HG03520 (cell line): ENCODE results near the gene HPS1.

ENCODE experiments used
- ATAC-seq: cut with Tn5 transposase; IDR thresholded peaks from one replicate; pipeline ENCODE4 v1.9.1; 2021; ENCODE audit warnings: mild to moderate bottlenecking, moderate library complexity; ENCODE audit not compliant: unreplicated experiment

The HPS1 gene

DNA sequence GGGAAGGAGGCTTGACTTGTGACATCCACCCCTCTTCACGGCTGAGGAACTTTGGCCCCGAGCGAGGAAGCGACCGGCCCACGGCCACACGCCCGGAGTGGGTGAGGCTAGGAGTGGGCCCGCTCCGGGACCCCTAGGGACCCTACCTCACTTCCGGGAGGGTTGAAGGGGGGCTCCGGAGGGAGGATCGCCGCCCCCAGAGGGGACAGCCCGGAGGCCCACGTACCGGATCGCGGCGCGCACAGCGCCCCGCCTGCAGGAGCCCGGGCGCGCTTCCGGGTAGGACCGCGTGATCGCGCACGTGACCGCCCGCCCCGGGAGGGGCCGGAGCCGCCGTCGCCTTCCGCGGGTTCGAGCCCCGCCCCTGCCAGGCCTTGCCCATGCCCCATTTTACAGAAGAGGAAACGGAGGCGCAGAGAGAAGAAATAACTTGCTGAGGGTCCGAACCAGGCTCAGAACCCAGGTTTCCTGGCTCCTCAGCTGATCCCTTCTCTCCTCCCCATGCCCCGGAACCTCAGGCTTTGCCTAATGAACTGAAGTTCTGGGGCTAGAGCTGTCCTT, at the start of gene HPS1:
Gene HPS1, minus strand, starts transcription at position 275 of the 561 bp plus-strand sequence. CDS start 3,695 bp downstream, outside the sequence.
- peak; percentile 88 for ATAC-seq

DNA sequence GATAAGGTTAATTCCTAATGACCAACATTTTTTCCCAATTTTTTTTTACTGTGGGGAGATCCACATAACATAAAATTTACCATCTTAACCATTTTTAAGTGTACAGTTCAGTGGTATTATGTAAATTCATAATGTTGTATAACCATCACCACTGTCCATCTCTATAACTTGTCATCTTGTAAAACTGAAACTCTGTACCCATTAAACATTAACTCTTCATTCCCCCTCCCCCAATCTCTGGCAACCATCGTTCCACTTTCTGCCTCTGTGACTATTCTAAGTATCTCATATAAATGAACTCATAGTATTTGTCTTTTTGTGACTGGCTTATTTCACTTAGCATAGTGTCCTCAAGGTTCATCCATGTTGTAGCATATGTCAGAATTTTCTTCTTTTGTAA, 46.0 kb upstream of the HPS1 start:
- no peak for ATAC-seq

DNA sequence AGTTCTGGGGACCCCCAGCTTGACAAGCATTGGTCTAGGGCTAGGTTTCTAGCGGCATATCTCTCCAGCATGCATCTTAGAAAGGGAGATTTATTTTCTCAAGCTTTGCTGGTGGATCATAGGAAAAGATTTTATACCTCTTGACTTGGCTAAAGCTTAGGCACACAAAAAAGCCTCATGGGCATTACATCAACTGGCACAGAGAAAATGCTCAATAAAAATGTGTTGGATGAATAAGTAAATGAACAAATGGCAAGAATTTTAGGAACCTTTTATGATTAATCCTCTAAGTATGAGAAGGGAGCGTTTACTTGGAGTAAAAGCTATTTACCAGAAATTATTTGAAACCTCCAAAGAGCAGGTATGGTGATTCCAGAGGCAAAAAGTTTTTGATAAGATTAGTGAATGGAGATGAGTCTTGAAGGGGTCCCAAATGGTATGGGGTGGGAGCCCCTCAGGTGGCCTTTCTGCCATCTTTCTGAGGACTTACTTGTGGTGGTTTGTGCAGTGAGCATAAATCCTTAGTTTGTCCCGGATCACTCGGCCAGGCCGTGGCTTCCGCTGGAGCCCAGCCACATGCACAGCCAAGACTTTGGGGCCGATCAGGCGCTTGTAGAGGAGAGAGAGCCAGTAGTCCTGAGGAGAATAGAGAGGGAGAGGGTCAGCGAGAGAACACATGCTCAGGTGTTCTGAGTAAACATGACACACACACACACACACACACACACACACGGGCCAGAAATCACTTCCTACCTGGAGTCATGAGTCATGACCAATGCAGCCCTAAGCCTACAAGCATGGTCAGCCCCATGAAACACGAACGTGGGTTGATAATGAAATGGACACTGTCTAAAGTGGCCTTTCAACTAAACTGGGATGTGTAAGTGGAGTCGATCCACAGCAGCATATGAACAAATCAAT, 43.1 kb upstream of the HPS1 start:
- ATAC-seq, result no peak

DNA sequence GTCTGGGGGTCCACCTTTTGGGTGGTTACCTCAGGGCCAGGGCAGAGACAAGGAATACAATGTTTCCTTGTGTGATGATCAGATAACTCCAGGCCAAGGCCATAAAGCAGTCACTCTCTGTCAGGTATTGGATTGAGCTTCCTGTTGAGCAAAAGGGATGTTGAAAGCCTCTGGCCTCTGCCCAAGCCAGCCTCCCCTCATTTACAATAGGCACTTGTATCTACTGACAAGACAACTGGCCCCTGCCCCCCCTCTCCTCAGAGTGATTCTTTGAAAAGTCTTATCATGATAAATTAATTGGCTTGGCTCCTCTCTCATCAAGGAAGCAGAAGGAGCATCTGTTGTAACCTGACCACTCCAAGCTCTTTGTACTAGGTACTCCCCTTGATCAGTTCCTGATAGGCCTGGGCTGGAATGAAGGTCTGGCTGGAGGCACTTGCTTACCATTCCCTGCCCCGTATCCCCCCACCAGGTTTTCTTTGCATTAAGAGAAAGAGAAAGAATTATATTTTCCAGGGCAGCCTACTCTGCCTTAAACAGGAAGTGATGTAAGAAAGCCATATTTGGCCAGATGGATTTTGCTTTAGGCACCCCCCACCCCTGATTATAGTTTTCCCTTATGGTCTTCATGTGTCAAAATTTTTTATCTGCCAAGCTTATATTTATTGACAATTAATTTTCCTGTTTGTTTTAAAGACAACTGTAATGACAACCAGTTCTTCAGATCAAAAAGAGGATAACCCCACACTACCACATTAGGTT, 42.1 kb upstream of the HPS1 start:
- ATAC-seq, result no peak

DNA sequence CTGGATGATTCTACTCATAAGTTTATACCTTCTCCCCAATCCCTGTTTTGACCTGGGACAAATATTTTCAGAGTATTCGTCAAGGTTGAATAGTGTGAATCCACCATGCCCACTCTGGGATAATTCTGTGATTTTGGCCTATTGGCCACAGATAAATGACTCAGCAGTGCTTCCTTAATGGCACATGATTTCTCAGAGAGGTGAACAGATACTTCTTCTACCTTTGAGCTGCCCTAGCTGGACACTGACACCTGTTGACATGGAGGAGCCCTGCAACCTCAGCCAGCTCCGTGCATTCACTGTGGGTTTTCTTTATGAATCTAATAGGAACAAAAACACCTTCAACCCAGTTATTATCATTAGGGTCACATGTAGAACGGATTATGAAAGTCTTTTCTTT, 40.9 kb upstream of the HPS1 start:
- ATAC-seq, result no peak

- no peak for ATAC-seq
These were observed 39.7 kb upstream of the HPS1 start for GRCh38 chr10:98486421-98486820.

- no peak for ATAC-seq
These were observed 39.2 kb upstream of the HPS1 start for GRCh38 chr10:98485959-98486358.

- no peak for ATAC-seq
These were observed 36.9 kb upstream of the HPS1 start for GRCh38 chr10:98483658-98484057.

GRCh38 chr10:98482096-98482495, 35.4 kb upstream of the HPS1 start:
- no peak for ATAC-seq

DNA sequence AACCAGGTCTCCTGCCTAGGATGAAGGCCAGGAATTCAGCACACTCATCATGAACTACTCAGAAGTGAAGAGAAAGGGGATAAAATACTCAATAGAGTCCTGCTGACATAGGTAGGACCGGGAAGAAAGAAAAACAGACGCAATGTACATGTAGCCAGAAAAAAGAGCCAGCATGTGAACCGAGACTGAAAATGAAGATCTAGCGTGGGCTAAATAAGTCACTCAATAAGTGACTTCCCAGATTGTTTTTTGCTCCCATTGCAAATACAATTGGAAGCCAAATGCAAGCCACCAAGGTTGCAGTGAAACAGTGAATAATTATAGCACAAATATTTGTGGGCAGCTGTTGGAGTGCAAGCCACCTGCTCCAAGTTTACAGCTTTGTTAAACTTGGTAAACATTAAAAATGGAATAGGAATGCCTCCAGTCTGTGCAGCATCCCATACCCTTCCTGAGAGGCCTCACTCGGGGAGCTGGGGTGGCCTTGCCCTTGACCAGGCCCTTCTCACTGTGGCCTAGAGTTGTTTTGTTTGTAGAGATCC, 34.7 kb upstream of the HPS1 start:
- ATAC-seq, result no peak

DNA sequence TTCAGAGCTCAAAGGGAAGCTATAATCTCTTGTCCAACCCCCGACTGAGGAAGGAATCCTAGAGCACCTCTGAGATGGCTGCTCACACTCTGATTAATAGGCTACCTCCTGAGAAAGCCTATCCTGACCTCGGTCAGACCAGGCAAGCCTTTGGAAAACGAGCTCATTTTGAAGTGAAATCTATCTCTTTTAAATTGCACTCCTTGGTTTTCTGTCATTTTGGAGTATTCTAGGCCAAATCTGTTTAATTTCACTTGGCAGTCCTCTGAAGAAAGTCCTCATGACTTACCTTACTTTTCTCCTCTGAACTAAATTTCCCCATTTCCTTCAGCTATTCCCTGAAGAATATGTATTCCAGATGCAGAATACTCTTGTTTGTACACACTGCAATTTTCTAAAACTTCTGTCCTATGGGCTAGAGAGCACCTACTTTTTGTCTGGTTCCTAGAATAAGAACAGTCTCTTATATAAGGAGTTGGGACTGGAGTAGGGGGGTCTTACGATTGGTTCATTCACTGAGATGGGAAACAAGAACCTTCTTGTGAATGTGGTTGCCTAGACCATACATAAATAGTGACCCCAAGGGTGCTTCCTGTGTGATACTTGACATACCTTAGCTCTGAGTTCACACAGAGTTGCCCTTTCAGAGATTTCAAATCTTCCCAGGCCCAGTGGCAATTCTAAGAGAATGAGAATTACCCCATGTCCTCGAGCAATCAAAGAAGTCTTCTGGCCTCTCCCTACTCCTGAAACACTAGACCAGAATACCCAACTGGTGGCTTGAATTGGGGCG, 31.9 kb upstream of the HPS1 start:
- no peak for ATAC-seq

DNA sequence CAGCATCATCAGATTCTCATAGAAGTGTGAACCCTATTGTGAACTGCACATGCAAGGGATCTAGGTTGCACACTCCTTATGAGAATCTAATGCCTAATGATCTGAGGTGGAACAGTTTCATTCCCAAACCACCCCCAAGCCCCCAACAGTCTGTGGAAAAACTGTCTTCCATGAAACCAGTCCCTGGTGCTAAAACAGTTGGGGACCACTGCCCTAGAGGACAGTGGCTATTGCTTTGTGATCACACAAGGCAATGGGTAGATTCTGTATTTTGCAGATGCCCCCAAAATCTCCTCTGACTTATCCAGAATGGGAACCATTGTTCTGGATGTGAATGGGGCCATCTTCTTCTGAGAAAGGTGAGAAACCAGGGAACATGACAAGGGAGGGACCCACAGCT, 31.1 kb upstream of the HPS1 start:
- ATAC-seq, result no peak

- ATAC-seq, result peak; percentile 44
These were observed 27.9 kb upstream of the HPS1 start for GRCh38 chr10:98474628-98475027.

DNA sequence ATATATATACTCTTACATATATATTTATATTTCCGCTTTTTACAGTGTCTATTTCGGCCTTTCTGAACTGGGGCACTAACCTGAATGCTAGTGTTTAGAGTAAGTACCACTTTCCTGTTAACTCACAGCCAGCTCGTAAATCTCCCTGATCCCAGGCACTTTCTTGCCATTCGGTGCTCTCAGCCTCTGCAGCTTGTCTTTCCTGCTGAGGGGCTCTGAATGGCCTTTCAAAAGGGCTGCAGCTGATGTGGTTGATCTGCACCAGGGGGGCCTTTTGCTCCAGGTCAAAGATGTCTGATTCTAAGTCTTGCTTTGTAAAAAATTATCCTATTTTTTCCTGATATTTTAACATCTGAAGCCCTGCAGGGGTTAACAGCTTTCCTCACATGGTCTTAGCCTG, 25.5 kb upstream of the HPS1 start:
- ATAC-seq, result no peak

- no peak for ATAC-seq
These were observed 24.1 kb upstream of the HPS1 start for GRCh38 chr10:98470850-98471249.

DNA sequence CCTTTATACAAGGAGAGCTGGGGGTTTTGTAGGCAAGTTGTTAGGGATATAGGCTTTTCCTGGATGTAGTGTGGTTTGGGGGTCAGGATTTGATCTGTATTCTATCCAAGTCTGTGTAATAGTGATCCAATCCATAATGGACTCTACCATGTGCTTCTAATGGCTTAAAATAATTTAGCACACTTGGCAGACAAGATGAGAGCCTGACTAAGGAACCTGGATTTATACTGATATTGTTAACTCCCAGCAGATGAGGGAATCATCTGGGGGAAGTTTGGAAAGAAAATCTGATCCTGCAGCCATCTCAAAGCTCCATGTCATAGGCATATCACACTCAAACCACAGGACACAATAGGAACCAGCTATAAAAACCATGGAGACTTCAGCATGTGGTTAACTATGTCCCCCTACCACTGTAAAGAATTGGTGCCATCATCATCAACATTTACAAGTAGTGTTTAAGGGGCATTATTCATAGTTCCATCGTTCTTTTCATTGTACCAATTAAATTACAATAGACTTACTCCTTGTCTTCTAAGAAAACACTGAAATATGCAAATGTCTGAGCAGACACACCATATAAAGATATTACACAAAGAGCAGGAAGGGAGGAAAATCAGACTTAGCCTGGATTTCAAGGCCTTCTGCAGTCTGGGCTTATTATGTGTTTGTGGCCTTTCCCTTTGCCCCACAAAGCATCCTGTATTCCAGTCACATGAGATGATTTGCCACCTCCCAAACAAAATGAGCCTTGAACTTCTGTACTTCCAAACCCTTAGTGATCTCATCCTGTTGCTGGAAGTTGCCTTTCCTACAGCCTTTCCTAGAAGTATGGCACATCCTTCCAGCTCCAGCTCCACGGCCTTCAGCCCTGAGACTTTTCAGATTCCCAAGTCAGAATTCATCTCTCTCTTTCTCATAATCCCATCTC, 22.5 kb upstream of the HPS1 start:
- no peak for ATAC-seq

DNA sequence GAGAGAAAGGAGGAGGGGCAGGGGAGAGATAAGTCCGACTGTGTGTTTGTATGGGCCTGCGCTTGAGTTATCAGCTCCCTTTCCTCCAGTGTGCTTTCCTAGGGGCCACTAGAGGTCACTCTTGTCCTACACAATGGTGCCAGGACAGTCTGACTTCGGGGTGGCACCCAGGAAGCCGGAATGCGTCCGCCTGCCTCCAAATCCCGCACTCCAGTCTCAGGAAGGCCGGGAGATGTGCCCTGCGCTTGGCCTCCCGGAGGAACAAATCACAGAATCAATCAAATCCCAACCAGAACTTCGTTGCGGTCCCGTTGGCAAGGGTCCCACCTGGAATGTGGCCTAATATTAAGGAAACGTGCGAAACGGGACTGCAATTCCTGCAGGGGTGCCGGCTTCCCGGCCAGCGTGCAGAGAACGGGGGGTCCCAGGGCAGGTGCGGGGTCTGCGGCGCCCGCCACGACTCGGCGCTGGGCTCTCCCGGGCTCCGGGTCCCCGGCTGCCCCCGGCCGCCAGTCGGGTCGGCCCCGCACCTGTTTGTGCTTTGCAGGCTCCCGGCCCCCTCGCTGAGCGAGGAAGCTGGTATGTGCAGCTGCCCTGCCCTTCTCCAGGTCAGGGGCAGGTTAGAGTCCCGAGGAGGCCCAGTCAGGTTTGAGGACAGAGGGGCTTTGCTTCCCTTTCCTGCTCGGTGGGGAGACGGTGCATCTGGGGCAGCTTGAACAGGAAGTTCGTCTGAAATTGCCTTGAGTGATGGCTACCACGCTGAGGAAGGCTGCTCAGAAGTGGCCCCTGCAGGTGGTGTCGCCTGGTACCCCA, 21.0 kb upstream of the HPS1 start:
- ATAC-seq, result peak; percentile 80

- peak; percentile 6 for ATAC-seq
These were observed 20.2 kb upstream of the HPS1 start for GRCh38 chr10:98466861-98467505.
